Endometrium (tissue), 2 donors: ENCODE results near the gene PIGV.

Experiments used
- FAIRE-seq: peaks from 2 replicates; lab custom pipeline; 2012; peaks lifted over from hg19 to GRCh38; lab: Jason Lieb, UNC
- donor health status: control.
- donor health status: control.

The PIGV gene

DNA sequence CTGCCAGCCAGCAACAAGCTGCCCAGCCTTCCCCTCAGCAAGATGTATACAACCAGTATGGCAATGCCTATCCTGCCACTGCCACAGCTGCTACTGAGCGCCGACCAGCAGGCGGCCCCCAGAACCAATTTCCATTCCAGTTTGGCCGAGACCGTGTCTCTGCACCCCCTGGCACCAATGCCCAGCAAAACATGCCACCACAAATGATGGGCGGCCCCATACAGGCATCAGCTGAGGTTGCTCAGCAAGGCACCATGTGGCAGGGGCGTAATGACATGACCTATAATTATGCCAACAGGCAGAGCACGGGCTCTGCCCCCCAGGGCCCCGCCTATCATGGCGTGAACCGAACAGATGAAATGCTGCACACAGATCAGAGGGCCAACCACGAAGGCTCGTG is 13.3 kb upstream of the PIGV start:
- FAIRE-seq = no peak

DNA sequence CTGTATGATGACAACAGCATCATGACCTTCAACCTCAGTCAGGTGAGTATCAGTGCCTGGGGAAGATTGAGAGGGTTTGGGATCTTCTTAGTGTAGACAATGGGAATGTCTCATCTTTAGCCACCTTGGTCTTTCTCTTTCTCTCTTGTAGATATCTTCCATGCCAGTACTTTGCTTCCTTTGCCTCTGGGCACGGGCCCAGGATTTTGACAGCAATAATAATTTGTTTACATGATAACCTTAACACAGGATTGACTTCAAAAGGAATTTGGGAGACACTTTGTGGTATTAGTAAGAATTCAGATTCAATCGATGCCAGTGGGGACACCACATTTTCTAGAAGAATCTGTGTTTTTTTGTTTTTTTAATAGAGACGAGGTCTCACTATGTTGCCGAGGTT is 12.1 kb upstream of the PIGV start:
- no peak for FAIRE-seq

DNA sequence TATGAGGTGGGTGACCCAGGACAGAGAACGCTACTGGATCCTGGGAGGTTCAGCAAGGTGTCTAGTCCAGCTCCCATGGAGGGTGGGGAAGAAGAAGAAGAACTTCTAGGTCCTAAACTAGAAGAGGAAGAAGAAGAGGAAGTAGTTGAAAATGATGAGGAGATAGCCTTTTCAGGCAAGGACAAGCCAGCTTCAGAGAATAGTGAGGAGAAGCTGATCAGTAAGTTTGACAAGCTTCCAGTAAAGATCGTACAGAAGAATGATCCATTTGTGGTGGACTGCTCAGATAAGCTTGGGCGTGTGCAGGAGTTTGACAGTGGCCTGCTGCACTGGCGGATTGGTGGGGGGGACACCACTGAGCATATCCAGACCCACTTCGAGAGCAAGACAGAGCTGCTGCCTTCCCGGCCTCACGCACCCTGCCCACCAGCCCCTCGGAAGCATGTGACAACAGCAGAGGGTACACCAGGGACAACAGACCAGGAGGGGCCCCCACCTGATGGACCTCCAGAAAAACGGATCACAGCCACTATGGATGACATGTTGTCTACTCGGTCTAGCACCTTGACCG is 8.6 kb upstream of the PIGV start:
- FAIRE-seq = no peak

DNA sequence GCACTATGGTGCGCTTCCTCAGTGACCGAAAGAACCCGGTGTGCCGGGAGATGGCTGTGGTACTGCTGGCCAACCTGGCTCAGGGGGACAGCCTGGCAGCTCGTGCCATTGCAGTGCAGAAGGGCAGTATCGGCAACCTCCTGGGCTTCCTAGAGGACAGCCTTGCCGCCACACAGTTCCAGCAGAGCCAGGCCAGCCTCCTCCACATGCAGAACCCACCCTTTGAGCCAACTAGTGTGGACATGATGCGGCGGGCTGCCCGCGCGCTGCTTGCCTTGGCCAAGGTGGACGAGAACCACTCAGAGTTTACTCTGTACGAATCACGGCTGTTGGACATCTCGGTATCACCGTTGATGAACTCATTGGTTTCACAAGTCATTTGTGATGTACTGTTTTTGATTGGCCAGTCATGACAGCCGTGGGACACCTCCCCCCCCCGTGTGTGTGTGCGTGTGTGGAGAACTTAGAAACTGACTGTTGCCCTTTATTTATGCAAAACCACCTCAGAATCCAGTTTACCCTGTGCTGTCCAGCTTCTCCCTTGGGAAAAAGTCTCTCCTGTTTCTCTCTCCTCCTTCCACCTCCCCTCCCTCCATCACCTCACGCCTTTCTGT is 7.3 kb upstream of the PIGV start:
- no peak for FAIRE-seq

DNA sequence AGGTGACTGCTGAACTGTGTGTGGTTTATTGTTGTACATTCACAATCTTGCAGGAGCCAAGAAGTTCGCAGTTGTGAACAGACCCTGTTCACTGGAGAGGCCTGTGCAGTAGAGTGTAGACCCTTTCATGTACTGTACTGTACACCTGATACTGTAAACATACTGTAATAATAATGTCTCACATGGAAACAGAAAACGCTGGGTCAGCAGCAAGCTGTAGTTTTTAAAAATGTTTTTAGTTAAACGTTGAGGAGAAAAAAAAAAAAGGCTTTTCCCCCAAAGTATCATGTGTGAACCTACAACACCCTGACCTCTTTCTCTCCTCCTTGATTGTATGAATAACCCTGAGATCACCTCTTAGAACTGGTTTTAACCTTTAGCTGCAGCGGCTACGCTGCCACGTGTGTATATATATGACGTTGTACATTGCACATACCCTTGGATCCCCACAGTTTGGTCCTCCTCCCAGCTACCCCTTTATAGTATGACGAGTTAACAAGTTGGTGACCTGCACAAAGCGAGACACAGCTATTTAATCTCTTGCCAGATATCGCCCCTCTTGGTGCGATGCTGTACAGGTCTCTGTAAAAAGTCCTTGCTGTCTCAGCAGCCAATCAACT is 6.4 kb upstream of the PIGV start:
- FAIRE-seq = no peak

DNA sequence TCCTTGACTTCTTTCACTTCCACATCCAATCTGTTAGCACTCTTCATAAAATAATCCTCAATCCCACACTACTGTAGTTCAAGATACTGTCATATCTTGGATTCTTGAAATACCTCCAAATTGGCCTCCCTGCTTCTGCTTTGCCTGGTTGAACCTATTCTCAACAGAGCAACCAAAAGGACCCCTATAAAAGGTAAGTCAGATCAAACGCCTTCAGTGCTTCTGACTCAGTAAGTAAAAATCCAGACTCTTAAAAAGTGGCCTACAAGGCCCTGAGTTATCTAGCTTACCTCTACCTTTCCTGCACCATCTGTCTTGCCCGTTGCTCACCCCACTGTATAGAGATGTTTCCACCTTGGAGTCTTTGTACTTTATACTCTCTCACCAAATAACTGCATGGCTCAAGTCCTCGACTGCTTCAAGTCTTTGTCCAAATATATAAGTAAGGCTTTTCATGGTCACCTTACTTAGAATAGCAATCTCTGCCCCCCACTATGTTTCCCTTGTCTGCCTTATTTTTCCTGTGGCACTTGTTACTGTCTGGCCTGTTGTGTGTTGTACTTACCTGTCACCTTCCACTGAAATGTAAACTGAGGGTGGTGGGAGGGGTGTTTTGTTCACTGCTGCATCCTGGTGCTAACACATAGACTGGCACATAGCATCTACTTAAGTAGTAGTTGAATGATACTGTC is 5.1 kb upstream of the PIGV start:
- no peak for FAIRE-seq

DNA sequence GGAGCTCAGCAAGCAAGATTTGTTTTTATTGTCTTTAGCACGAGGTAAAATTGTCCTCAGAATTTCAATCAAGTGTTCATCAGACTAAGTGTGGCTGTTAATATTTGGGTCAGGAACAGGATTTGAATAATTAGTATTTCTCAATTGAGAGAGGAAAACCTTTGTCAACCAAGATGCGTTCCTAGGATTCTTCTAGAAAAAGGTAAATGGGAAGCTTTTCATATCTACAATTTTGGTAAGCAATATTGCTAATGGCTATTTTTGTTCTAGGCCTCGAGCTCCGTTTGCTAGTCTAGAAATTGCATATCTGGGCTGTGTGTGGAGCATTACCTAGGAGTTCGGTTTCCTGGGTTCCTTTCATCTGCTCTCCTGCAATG is 4.1 kb upstream of the PIGV start:
- FAIRE-seq = no peak

DNA sequence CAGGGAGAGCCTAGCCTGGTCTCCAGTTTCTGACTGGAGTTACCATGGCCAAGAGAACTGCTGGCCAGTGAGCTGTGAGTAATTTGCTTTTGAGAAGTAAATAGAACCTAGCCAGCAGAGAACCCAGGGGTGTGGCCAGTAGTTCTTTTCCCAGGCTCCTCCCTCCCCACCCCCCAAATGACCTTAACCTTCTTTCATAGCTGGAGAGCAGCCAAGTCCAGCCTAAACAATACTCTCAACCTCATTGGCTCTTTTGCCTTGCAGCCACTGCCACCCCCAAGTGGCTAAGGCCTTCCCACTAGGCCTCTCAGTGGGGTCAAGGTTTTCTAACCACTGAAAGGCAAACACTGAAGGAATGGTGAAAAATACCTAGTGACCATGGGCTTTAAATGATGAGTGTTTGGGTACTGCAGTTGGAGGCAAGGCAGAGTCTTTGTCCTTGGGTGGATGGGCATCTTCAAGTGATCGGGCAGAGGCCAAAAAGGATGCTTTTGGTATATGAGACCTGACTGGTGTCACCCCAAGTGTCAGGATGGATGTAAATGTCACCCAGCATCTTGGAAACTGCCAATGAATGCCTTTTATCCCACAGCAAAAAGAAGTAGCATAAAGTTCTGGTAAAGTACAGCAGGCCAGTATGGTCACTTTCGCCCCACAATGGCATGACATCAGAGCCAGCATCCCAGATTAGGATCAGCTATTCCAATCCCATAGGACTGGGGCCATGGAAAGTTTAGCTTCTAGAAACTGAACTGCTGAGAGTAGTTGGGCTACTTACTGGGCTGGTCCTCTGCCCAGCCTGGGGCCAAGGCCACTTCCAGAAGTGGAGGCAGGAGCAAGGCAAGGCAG is 3.5 kb upstream of the PIGV start:
- no peak for FAIRE-seq

DNA sequence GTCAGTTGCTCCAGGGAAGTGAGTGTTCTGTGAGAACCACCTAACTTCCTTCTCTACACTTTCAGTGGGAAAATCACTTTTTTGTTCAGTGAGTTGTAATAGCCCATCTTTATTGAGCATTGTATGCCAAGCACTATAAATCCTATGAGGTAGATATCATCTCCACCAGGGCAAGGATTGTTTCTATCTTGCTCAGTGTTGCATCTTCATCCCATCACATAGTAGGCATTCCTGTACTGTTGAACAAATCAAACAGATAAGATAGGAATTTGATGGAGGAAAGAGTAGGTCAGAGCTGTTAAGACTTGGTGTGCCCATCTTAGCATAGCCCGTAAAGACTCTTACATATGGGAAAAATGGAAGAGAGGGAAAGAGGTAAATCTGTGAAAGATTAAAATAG is 2.9 kb upstream of the PIGV start:
- FAIRE-seq = no peak

DNA sequence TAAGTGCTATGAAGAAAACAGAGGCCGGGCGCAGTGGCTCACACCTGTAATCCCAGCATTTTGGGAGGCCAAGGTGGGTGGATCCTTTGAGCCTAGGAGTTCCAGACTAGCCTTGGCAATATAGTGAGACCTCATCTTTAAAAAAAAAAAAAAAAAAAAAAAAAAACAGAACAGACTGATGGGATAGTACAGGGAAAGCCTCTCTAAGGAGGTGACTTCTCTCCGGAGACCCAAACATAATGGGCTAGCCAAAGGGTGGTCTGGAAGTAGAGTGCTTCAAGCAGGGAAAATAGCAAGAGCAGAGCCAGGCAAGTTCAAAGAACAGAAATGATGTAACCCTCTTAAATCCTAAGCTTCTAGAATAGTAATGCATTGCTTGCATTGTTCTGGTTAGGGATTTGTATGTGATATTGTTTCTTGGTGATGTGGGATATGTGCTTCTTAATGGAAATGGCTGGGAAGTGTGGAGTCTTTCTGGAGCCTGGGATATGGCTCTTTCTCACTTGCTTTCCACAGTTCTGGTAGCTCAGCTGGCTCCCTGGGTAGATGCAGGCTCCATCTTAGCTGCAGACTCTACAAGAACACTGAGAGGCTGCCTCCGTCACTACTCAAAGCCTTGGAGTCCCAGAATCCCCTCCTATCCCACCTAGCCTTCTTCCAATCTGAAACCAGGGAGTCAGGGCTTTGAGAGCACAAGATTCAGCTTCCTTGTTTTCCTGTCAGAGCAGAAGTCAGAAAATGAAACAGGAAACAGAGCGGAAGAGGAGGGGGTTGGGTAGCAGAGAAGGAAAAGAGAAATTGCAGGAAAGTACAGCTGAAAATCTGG is 1.9 kb upstream of the PIGV start:
- no peak for FAIRE-seq

DNA sequence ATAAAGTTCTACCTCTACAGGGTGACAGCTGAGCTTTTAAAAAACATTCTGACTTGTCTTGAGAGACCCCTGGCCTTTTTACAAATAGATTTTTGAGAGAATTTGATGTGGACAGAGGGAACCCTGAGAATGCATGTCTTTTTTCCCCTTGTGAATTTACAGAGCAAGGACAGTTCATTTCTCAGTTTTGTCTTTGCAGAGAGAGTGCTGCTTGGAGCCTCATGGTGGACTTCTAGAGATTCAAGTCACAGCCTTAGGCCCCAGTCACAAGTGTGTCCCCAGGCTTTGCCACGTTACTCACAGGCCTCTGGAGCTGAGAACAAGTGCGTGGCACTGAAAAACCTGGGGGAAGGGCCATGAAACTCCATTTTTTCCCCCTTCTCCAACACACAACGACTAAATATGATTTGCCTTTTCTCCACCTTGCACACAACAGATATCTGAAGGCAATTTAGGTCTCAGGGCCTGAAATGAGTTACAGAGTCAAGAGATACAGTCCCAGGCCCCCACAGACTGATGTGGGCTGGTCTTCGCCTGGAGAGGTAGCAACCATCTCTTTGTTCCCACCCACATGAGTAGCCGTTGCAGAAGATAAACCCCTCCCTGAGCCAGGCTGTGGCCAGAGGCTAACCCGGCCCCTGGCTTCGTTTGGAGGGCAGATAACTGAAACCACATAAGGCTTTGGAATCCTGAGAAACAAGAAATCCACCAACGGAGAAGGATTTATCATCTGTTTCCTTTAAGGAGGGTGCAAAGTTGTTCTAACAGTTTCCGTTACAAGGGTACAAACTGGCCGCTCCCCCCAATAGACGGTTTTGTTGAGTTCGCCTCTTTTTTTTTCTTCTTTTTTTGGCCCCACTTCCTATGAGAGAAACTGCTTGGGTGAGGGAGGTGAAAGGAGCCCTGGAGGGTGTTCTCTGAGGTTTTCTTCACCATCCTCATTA is 1.0 kb upstream of the PIGV start:
- peak; percentile 8 for FAIRE-seq

DNA sequence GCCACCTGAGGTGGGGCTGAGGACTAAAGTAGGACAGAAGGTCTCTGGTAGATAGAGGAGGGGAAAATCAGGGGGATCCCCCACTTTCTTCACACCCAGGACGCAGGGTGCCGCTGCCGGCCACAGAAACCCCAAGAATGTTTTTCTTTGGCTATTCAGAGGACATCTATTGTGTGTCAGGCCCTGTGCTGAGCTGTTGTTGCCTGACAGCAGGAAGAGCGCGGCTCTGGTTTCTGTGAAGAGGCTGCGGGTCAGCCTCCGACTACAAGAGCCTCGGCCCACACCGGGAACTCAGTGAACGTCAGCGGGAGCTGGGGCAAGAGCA is 407 bp upstream of the PIGV start:
- FAIRE-seq = no peak

DNA sequence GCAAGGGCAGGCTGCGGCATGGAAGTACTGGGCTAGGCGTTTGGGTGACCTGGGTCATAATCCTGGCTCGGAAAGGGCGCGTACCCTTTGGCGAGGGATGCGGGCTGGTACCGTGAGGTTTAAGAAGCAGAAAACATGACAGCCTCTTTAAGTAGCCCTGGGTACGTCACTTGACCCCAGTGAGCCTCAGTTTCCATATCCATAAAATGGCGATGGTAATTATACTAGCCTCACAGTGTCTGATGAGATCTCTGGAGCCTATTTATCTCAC is 700 bp downstream of the PIGV start:
- FAIRE-seq = no peak

DNA sequence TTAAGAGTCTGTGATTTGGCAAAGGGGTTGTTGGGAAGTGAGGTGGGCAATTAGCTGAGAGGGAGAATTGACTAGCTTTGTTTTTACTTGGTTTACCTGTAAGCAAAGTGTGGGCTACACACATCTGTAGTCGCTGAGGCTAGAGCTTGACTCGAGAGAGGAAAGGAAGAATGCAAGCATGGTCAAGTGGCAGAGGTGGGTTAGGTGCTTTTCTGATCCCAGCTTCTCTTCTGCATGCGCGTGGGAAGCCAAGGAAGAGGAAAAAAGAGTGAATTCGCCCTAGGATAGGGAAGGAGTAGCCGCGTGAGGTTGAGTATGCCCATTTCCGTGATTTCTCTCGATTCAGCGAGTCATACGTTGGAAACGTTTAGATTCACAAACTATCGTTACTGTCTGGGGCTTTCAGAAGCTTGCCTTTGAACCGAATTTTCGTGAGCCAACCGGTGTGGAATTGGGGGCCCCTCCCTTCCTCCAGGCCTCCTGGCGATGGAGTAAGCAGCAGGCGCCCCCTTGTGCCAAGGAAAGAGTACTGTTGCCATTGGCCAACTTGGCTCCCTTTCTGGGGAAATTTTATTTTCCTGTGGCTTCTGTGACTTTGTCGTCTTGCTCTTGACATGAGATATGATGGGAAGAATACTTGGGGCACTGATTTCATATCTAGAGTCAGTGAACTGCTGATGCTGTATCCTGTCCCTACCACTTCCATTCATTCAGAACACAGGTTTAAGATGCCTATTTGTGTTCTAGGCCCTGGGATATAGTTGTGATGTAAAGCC is 1.3 kb downstream of the PIGV start:
- FAIRE-seq = peak; percentile 72

DNA sequence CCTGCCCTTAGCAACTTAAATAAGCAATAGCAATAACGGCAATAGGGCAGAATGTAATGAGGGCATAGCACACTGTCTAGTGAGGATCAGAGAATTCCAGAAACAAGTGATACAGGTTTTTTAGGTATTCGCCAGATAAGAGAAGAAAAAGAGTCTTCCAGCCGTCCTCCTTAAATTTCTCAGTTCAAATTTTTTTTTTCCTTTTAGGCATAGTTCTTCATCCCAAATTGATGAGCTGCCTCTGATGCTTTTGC is 1.8 kb downstream of the PIGV start:
- FAIRE-seq = no peak

DNA sequence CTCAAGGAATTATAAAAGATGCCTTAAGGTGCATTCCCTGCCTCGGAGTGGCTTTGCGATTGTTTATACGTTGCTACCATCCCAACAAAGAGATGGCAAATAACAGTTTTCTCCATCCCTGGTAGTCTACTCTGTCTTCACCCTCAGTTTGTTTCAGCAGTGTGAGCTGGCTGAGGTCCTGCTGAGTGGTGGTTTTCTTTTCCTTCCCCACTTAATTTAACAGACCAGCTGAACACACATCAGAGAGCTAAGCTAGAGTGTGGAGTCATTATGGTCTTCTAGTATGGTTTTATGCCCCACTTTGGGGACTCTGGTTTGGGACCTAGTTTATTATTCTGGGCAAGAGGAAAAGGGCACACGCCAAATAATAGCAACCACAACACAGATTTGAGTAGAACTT is 2.2 kb downstream of the PIGV start:
- no peak for FAIRE-seq

DNA sequence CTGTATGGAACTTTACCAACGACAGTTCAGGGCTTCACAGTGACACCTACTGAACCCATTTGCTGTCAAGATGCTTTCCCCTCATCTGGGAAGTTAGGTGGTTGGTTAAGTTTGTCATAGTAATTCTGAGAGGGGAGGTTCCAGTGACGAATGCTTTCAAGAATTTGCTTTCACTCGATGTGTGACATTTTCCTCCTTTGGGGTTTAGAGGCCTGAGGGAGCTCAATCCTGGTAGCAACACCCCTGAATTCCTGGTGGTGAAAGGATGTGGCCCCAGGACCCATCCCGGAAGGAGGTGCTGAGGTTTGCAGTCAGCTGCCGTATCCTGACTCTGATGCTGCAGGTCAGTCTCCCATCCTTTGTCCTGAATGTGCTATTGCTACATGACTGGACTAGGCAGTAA is 2.8 kb downstream of the PIGV start:
- no peak for FAIRE-seq

DNA sequence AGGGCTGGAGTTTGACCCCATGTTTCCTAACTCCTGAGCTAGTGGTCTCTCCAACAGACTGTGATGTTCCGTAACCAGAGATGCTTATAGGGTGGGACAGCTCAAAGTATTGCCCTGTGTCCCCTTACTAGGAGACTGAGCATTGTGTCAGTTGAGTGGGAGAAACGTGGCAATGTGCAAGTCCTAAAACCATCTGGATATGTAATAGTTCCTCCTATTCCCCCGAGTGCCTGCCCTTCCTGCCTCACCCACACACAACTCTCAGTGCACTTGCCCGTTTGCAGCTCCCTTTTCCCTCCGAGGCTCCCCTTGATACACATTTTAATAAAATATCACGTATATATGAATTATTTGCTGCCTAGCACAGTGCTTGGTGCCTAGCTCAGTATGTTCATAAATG is 3.4 kb downstream of the PIGV start:
- FAIRE-seq = no peak

DNA sequence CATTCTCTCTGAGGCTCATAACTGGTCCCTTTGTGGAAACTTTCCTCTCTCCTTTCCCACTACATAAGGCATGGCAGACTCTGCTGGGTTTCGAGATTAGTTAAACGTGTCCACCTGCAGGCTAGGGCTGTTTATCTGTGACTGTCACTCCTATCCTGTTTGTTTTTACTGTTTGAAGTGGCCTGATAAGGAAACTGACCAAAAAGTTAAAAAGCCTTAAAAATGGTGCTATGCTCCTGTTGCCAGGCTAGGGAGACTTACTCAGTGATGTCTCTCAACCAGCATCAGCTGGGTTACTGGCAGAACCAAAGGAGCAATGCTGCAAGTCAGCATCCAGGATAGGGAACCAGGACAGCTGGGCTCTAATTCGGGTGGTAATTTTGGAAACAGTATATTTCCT is 3.9 kb downstream of the PIGV start:
- no peak for FAIRE-seq

DNA sequence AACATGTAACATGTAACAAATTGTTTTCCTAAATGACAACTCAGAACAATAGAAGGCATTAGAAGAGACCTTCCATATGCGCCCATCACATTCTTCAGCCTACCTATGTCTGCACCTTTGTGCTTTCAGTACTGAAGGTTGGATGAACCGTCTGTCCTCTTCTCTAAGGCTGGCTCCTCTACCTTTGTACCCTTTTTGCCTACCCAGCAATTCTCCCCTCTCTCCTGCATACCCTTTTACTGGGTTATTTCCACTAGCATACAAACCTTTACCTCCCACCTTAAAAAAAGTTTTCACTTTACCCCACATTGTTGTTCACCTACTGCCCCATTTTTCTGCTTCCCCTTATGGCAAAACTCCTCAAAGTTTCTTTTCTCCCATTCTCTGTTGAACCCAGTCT is 5.2 kb downstream of the PIGV start:
- no peak for FAIRE-seq

DNA sequence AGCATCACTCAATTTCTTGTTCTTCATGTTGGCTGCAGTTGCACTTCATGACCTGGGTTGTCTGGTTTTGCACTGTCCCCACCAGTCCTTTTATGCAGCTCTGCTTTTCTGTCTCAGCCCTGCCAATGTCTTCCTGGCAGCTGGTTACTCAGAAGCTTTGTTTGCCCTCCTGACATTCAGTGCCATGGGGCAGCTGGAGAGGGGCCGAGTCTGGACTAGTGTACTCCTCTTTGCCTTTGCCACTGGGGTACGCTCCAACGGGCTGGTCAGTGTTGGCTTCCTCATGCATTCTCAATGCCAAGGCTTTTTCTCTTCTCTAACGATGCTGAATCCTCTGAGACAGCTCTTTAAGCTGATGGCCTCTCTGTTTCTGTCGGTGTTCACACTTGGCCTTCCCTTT is 6.6 kb downstream of the PIGV start:
- FAIRE-seq = no peak
